Measurements from ENCODE around the gene KCNJ8.
"Not testable (repeated sequence)": the region's sequence is repeated elsewhere in the genome, so short reads cannot be mapped to it uniquely, and the experiment has no call there.

Gene KCNJ8

GRCh38 chr12:21814327-21814726, 39.8 kb upstream of the KCNJ8 start:
- no peak for TF ChIP-seq CTCF (IDR thresholded peaks at IDR 0.05; ENCODE audit: extremely low read depth, missing control alignments)
- no peak for DNase-seq (ENCODE audit: low spot score)

GRCh38 chr12:21813751-21814150, 39.2 kb upstream of the KCNJ8 start:
- DNase-seq (ENCODE audit: low spot score), result no peak
- no peak for TF ChIP-seq CTCF (IDR thresholded peaks at IDR 0.05; ENCODE audit: extremely low read depth, missing control alignments)

- DNase-seq (ENCODE audit: low spot score), result no peak
- TF ChIP-seq CTCF (IDR thresholded peaks at IDR 0.05; ENCODE audit: extremely low read depth, missing control alignments), result no peak
Observed at GRCh38 chr12:21813125-21813524, 38.6 kb upstream of the KCNJ8 start.

- not testable (repeated sequence) for DNase-seq (ENCODE audit: low spot score)
Observed at GRCh38 chr12:21812340-21812739, 37.8 kb upstream of the KCNJ8 start.

- no peak for TF ChIP-seq CTCF (IDR thresholded peaks at IDR 0.05; ENCODE audit: extremely low read depth, missing control alignments)
- DNase-seq (ENCODE audit: low spot score), result no peak
Observed at GRCh38 chr12:21809100-21809499, 34.6 kb upstream of the KCNJ8 start.

GRCh38 chr12:21806255-21806654, 31.7 kb upstream of the KCNJ8 start:
- no peak for DNase-seq (ENCODE audit: low spot score)
- TF ChIP-seq CTCF (IDR thresholded peaks at IDR 0.05; ENCODE audit: extremely low read depth, missing control alignments), result no peak

GRCh38 chr12:21801522-21802288, 27.2 kb upstream of the KCNJ8 start:
- no peak for TF ChIP-seq CTCF (IDR thresholded peaks at IDR 0.05; ENCODE audit: extremely low read depth, missing control alignments)
- no peak for DNase-seq (ENCODE audit: low spot score)

GRCh38 chr12:21800011-21800410, 25.5 kb upstream of the KCNJ8 start:
- TF ChIP-seq CTCF (IDR thresholded peaks at IDR 0.05; ENCODE audit: extremely low read depth, missing control alignments), result no peak
- no peak for DNase-seq (ENCODE audit: low spot score)
